Measurements from ENCODE around the gene CDPF1. TPM values are rescaled to one million over a fixed set of nuclear protein-coding genes. Genes with fewer than 3 reads are reported as not detected.

The CDPF1 gene
- total RNA-seq, 1 donor from 2014 or later = 3.6 TPM

GRCh38 chr22:46295277-46295971 is 45.3 kb upstream of the CDPF1 start:
- Histone ChIP-seq H3K4me1 (peaks cover 0 to 14% of the 10 kb centered on the region in 2 donors), H3K27me3 (no peaks in the 10 kb centered on the region), H3K4me3 (peak overlapping the region; percentile 64 to 69), H3K36me3 (peaks cover 18 to 35% of the 10 kb centered on the region in 2 donors), H3K27ac (peak overlapping the region; percentile 87 to 95), H3K9me3 (no peaks in the 10 kb centered on the region)
- peak in 1 of 2 donors; percentile 56 for DNase-seq (ENCODE audit: low spot score in 2 of 2)
- intact Hi-C loops (cut with DNase I) = no loop called here
- TF ChIP-seq, protein P1, sequence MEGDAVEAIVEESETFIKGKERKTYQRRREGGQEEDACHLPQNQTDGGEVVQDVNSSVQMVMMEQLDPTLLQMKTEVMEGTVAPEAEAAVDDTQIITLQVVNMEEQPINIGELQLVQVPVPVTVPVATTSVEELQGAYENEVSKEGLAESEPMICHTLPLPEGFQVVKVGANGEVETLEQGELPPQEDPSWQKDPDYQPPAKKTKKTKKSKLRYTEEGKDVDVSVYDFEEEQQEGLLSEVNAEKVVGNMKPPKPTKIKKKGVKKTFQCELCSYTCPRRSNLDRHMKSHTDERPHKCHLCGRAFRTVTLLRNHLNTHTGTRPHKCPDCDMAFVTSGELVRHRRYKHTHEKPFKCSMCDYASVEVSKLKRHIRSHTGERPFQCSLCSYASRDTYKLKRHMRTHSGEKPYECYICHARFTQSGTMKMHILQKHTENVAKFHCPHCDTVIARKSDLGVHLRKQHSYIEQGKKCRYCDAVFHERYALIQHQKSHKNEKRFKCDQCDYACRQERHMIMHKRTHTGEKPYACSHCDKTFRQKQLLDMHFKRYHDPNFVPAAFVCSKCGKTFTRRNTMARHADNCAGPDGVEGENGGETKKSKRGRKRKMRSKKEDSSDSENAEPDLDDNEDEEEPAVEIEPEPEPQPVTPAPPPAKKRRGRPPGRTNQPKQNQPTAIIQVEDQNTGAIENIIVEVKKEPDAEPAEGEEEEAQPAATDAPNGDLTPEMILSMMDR (IDR thresholded peaks at IDR 0.05) = no peak

GRCh38 chr22:46294784-46295183 is 44.7 kb upstream of the CDPF1 start:
- H3K36me3 ChIP-seq = peaks cover 18 to 39% of the 10 kb centered on the region in 2 donors
- no peaks in the 10 kb centered on the region for H3K27me3 ChIP-seq
- DNase-seq (ENCODE audit: low spot score in 2 of 2) = peak in 1 of 2 donors; percentile 59
- intact Hi-C loops (cut with DNase I) = no loop called here
- peak overlapping the region in 1 of 2 donors; percentile 87 for H3K27ac ChIP-seq
- H3K4me3 ChIP-seq = no peak overlapping the region
- H3K4me1 ChIP-seq = peaks cover 0 to 14% of the 10 kb centered on the region in 2 donors
- H3K9me3 ChIP-seq = no peaks in the 10 kb centered on the region
- TF ChIP-seq, protein P1 (IDR thresholded peaks at IDR 0.05) = no peak

GRCh38 chr22:46293577-46294260 is 43.6 kb upstream of the CDPF1 start:
- no peaks in the 10 kb centered on the region for H3K27me3 ChIP-seq
- no peaks in the 10 kb centered on the region for H3K9me3 ChIP-seq
- peaks cover 0 to 14% of the 10 kb centered on the region in 2 donors for H3K4me1 ChIP-seq
- intact Hi-C loops (cut with DNase I) = no loop called here
- peak overlapping the region in 1 of 2 donors; percentile 42 for H3K27ac ChIP-seq
- DNase-seq (ENCODE audit: low spot score in 2 of 2) = peak in 1 of 2 donors; percentile 76
- peaks cover 18 to 49% of the 10 kb centered on the region in 2 donors for H3K36me3 ChIP-seq
- TF ChIP-seq, protein P1 (IDR thresholded peaks at IDR 0.05) = no peak
- H3K4me3 ChIP-seq = no peak overlapping the region

GRCh38 chr22:46292732-46293131 is 42.6 kb upstream of the CDPF1 start:
- intact Hi-C loops (cut with DNase I) = no loop called here
- Histone ChIP-seq H3K27ac (no peak overlapping the region), H3K27me3 (no peaks in the 10 kb centered on the region), H3K4me1 (peaks cover 0 to 14% of the 10 kb centered on the region in 2 donors), H3K4me3 (no peak overlapping the region), H3K9me3 (no peaks in the 10 kb centered on the region), H3K36me3 (peaks cover 18 to 56% of the 10 kb centered on the region in 2 donors)
- DNase-seq (ENCODE audit: low spot score in 2 of 2) = no peak
- TF ChIP-seq, protein P1 (IDR thresholded peaks at IDR 0.05) = no peak

GRCh38 chr22:46292173-46292572 is 42.1 kb upstream of the CDPF1 start:
- TF ChIP-seq, protein P1 (IDR thresholded peaks at IDR 0.05) = no peak
- peaks cover 0 to 12% of the 10 kb centered on the region in 2 donors for H3K4me1 ChIP-seq
- no peak overlapping the region for H3K27ac ChIP-seq

More at GRCh38 chr22:46292173-46292572, 42.1 kb upstream of the CDPF1 start:
- no peaks in the 10 kb centered on the region for H3K9me3 ChIP-seq
- intact Hi-C loops (cut with DNase I) = no loop called here
- DNase-seq (ENCODE audit: low spot score in 2 of 2) = no peak
- H3K27me3 ChIP-seq = no peaks in the 10 kb centered on the region
- peaks cover 18 to 58% of the 10 kb centered on the region in 2 donors for H3K36me3 ChIP-seq
- H3K4me3 ChIP-seq = no peak overlapping the region
